Measurements from ENCODE around the gene NEUROD2.

NEUROD2 gene

DNA sequence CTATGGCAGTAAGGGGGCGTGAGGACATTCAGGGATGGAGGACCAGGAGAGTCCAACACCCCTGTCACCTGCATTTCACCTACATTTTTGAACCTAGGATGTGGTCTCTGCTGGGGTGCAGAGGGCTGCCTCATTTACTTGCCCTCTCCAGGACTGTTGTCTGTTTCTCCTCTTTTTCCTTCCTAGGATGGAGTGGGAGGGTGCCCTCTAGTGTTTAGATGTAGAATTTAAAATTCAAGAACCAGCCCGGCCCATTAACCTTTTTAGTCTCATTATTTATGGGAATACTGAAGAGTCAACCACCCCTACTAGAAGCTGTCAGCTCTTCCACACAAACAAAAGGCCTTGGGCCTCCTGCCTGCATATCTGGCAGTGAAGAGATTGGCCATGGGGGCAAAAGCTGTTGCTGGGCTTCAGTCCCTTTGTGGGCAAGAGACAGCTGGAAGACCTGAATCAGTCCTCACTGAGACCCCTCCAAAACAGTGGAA is 26.7 kb upstream of the NEUROD2 start:
- peak; percentile 58 for DNase-seq

DNA sequence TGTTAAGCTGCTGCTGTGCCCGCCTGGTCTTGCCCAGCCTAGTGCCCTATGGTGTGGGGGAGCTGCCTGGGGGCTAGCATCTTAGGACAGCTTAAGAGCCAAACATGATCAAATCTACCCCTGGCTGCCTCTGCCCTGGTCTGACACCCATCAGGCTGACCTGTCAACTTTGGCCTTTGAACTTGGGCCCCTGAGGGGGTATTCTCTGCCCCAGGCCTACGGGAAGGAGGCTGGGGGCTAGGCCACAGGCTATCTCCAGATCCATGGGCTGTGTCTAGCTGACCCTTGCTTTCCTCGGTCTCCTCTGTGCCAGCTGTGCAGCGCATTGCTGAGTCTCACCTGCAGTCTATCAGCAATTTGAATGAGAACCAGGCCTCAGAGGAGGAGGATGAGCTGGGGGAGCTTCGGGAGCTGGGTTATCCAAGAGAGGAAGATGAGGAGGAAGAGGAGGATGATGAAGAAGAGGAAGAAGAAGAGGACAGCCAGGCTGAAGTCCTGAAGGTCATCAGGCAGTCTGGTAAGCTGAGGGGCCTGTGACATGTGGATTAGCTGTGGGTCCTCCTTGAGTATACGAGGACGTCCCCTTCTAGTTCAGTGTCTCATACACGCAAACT is 26.0 kb upstream of the NEUROD2 start:
- no peak for DNase-seq

DNA sequence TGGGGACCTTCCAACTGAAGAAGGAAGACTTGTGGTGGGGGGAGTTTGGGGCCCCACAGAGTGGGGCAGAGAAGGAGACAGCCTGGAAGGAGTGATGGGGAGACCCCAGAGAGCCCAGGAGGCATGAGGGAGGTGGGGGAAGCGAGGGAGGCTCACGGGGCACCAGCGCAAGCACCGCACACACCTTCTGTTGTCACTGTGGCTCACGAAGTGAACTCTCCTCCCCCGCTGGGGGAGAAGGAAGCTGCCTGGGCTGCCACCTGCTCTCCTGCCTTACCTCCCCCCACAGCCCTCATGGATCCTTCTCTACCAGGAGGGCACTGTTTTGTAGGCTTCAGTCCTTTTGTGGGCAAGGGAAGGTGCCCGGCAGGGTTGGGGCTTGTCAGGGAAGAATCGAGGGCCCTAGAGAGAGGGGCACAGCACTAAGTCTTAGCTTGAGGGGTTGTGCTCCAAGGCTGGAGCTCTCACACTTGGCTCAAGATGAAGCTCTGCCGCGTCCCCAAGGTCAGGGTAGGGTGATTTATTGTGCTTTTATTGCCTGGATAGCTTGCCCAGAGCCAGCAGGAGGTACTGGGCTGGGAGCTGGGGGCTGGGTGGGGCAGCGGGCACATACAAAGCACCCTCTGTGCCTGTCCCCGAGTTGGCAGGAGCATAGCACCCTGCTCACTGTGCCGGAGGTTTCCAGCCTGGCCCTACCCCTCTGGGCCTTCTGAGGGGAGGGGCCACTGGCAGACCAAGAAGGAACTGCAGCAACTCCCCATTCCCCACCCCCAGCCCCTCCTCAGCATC is 24.6 kb upstream of the NEUROD2 start:
- no peak for DNase-seq

GRCh38 chr17:39631403-39631802 is 23.7 kb upstream of the NEUROD2 start:
- no peak for DNase-seq

DNA sequence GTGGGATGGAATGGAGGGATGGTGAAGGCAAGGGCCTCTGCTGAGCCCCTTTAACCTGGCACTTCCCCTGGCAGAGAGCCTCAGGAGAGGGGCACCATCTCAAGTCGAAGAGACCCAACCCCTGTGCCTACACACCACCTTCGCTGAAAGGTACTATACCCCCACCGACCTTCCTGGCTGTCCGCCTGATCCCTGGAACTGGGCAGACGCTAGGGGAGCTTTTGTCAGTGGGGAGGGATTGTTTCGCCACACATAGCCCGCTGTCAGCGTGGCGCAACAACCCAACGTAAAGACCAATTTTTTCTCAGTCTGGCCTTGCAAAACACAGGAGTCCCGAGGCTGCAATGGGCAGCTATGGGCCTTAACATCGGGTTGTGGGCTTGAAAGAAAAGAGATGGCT is 22.2 kb upstream of the NEUROD2 start:
- DNase-seq = no peak

- no peak for DNase-seq
Observed at GRCh38 chr17:39629494-39629880, 21.8 kb upstream of the NEUROD2 start.

DNA sequence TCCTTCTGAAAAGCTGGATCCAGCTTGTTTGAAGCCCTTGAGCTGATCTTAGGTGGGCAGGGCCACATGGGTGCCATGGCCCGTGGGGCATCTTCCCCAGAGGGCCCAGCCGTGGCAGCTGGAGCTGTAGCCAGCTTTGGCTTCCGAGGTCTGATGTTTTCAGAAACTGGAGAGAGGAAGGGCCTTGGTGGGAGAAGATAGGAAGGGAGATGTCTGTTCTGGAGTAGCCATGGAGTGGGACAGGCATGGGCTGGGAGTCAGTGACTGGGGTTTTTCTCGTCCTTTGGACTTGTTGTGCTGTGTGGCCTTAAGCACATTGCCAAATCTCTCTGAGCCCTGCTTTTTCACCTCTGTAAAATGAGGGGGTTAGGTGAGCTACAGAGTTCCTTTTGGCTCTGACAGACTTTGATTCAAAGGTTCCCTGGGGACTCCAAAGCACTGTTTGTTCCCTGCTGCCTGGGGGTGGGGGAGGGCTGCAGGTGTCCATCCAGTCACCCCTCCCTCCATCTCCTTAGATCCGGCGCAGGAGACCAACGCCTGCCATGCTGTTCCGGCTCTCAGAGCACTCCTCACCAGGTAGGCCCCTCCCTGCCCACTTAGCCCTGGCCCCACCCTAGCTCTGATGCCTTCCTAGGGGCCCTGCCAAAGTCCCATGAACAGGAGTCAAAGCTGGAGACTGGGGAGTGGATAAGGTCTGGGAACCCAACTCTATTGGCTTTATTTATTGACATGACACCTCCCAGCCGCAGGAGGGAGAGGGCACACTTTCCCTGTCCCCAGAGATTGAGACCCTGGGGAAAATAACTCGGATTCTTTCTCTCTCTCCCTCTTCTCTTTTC is 21.2 kb upstream of the NEUROD2 start:
- no peak for DNase-seq

- DNase-seq = no peak
Observed at GRCh38 chr17:39627712-39628516, 20.2 kb upstream of the NEUROD2 start.

DNA sequence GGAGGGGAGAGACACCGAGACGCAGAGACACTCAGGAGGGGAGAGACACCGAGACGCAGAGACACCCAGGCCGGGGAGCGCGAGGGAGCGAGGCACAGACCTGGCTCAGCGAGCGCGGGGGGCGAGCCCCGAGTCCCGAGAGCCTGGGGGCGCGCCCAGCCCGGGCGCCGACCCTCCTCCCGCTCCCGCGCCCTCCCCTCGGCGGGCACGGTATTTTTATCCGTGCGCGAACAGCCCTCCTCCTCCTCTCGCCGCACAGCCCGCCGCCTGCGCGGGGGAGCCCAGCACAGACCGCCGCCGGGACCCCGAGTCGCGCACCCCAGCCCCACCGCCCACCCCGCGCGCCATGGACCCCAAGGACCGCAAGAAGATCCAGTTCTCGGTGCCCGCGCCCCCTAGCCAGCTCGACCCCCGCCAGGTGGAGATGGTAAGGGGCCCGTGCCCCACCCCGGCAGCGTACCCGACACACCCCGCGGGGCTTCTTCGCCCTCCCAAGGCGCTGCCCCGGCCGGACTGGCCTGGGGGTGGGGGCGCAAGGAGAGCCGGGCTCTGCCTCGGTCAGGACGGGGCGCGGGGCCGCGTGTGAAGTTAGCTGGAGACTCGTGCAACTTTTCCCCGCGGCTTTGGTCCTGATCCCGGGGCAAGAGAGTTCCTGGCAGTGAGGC is 19.5 kb upstream of the NEUROD2 start:
- DNase-seq = no peak

DNA sequence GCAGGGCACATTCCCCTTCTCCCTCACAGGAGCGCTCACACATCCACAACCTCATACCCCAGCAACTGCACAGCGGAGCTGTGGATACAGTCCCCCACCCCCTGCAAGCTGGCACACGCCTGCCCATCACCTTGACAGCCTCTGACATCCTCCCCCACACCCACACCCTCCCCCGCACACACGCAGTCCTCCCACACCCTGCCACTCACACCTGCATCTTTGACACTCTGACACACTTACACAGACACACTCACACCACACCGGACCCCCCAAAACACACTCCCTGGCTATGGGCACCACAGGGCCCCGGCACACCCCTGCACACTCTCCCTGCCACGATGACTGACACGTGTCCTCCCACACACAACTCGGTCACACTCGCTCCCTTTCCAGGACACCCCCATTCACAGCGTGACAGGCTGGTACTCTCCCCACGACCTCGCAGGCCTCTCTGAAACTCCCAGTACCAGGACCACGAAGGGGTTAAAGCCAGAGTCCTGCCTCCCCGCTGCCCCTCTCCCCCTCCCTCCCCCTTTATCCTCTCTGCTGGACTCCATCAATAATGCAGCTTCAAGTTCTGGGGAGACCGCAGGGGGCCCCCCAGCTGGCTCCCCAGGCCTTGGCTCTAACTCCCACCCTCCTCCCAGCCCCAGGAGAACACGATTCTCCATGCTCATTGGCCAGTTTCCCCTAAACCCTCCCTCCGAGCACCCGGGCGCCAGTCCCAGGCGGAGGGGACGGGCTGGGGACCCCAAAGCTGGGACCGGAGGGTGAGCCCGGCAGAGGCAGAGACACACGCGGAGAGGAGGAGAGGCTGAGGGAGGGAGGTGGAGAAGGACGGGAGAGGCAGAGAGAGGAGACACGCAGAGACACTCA is 18.7 kb upstream of the NEUROD2 start, which contains the start of gene PPP1R1B:
Gene PPP1R1B (plus strand): TSS at position 782 of the 876 bp plus-strand sequence. CDS start 441 bp downstream, outside the sequence.
- no peak for DNase-seq

DNA sequence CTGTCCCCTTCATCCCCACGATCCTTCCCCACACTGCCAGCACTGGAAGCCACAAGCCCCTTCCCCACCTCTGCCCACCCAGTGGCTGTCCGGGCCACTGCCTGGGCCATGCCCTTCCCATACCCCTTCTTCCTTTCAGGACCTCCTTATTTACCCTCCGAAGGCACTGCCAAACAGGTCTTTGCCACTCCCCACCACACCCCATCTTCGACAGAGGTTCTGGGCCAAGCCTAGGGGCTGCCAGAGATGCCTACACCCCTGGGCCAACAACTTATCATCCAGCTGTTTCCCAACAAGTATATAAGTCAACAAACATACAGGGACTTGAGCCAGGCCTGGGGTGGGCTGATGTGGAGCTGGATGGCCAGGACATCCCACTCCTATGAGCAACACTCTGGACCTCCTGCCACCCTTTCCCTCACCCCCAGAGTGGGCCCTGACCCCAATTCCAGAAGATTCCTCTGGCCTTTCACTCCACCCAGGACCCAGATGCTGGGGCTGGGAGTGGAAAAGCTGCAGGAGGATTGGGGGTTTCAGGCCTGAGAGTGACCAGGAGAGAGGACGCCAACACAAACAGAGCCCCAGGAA is 17.6 kb upstream of the NEUROD2 start:
- no peak for DNase-seq

DNA sequence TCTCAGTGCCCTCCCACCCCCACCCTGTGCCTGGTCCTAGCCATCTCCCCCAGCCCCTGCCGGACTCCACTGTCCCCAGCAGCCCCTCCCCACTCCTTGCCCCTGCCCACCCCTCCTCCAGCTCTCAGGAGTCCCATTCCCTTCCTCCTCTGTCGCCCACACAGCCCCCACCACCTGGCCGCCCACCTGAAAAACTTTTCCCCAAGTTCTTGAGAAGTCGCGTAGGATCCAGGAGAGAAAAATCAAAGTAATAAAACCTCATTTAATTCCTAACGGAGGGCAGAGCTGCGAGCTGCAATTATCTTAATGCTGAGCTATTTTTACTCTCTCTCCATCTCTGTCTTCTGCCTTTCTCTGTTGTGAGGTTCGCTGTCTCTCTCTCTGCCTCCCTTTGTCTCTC is 16.6 kb upstream of the NEUROD2 start:
- no peak for DNase-seq

DNA sequence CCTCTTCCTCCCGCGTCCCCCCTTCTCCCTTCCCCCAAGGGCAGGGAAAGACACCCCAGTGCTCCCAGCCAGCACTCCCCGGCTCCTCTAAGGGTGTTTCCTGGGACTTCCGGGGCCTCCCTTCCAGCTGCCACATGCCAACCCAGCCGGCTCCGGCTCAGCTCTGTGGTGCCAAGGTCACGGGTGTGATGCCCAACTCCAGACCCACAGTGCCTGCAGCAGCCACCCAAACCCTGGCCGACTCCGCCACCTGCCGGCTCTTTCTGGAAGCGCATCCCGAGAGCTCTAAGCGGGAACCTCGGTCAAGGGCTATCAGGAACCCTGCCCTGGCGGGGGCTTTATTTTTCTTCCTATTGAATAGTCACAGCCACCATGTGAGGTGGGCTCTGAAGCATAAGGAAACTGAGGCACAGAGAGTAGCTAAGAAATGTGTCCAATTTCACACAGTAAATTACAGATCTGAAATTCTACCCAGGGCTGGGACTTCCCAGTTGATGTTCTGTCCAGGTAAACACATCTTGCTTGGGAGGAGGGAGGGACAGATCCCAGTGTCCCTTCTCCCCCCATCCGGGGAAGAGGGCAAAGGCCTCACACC is 15.7 kb upstream of the NEUROD2 start:
- DNase-seq = peak; percentile 80

- DNase-seq = no peak
Observed at GRCh38 chr17:39622380-39623006, 14.8 kb upstream of the NEUROD2 start.

GRCh38 chr17:39621523-39622379 is 14.0 kb upstream of the NEUROD2 start:
- peak; percentile 85 for DNase-seq

GRCh38 chr17:39619786-39620101 is 12.0 kb upstream of the NEUROD2 start:
- no peak for DNase-seq

GRCh38 chr17:39618956-39619785 is 11.5 kb upstream of the NEUROD2 start:
- DNase-seq = no peak
